H9 (cell line): Measurements from ENCODE around the gene LPAR2. TPM values are rescaled to one million over a fixed set of nuclear protein-coding genes. Genes with fewer than 3 reads are reported as not detected.
A peak's percentile ranks its signal among the peaks of the same experiment; 100 is the strongest.

ENCODE experiments used
- DNase-seq: peaks from one replicate; pipeline ENCODE4 v3.0.0-alpha.2; 2017
- H2AFZ ChIP-seq: one replicate; pipeline ENCODE4 v1.6.1; 2013; ENCODE audit warnings: mild to moderate bottlenecking, low read length, control low read depth, moderate library complexity
- H2AK5ac ChIP-seq: 2 replicates; pipeline ENCODE4 v1.6.1; 2013; ENCODE audit warnings: low read length, control low read depth, mixed read lengths; ENCODE audit not compliant: insufficient read length
- H2BK120ac ChIP-seq: one replicate; pipeline ENCODE4 v1.6.1; 2013; ENCODE audit warnings: low read depth, mild to moderate bottlenecking, low read length, control low read depth, inconsistent platforms; ENCODE audit not compliant: poor library complexity, severe bottlenecking
- H2BK12ac ChIP-seq: 2 replicates; pipeline ENCODE4 v1.6.1; 2013; ENCODE audit warnings: low read length, control low read depth, mixed read lengths, low read depth; ENCODE audit not compliant: insufficient read length
- H2BK15ac ChIP-seq: 2 replicates; pipeline ENCODE4 v1.6.1; 2013; ENCODE audit warnings: low read depth, low read length, control low read depth
- H2BK20ac ChIP-seq: one replicate; pipeline ENCODE4 v1.6.1; 2013; ENCODE audit warnings: low read depth, mild to moderate bottlenecking, low read length, control low read depth, inconsistent platforms; ENCODE audit not compliant: poor library complexity, severe bottlenecking
- H2BK5ac ChIP-seq: 2 replicates; pipeline ENCODE4 v1.6.1; 2013; ENCODE audit warnings: low read length, control low read depth, mixed read lengths; ENCODE audit not compliant: insufficient read length
- H3K14ac ChIP-seq: 2 replicates; pipeline ENCODE4 v1.6.1; 2013; ENCODE audit warnings: low read length, control low read depth; ENCODE audit not compliant: insufficient read depth
- H3K18ac ChIP-seq: 2 replicates; pipeline ENCODE4 v1.6.1; 2013; ENCODE audit warnings: low read depth, mild to moderate bottlenecking, mixed read lengths, low read length, control low read depth; ENCODE audit not compliant: insufficient read length
- H3K23ac ChIP-seq: 2 replicates; pipeline ENCODE4 v1.6.1; 2013; ENCODE audit warnings: low read length, control low read depth, mixed read lengths, low read depth; ENCODE audit not compliant: insufficient read length
- H3K23me2 ChIP-seq: 2 replicates; pipeline ENCODE4 v1.6.1; 2013; ENCODE audit warnings: low read depth, mild to moderate bottlenecking, mixed read lengths, low read length, control low read depth; ENCODE audit not compliant: insufficient read length, poor library complexity, severe bottlenecking
- H3K27ac ChIP-seq: 2 replicates; pipeline ENCODE4 v1.5.1; 2013; ENCODE audit warnings: low read length, control low read depth, mixed read lengths, low read depth; ENCODE audit not compliant: insufficient read length
- H3K27me3 ChIP-seq: 2 replicates; pipeline ENCODE4 v1.6.1; 2013; ENCODE audit warnings: low read length, control low read depth, inconsistent platforms; ENCODE audit not compliant: insufficient read depth
- H3K4ac ChIP-seq: 2 replicates; pipeline ENCODE4 v1.6.1; 2013; ENCODE audit warnings: low read depth, mild to moderate bottlenecking, control low read depth, inconsistent platforms, low read length, moderate library complexity
- H3K4me1 ChIP-seq: 2 replicates; pipeline ENCODE4 v1.6.1; 2013; ENCODE audit warnings: low read length, control low read depth, inconsistent platforms; ENCODE audit not compliant: insufficient read depth
- H3K4me2 ChIP-seq: 2 replicates; pipeline ENCODE4 v1.6.1; 2013; ENCODE audit warnings: low read length, control low read depth, mixed read lengths; ENCODE audit not compliant: insufficient read length, insufficient read depth
- H3K56ac ChIP-seq: 2 replicates; pipeline ENCODE4 v1.6.1; 2013; ENCODE audit warnings: low read depth, mild to moderate bottlenecking, mixed read lengths, low read length, control low read depth; ENCODE audit not compliant: insufficient read length
- H3K79me1 ChIP-seq: 2 replicates; pipeline ENCODE4 v1.6.1; 2013; ENCODE audit warnings: low read depth, mild to moderate bottlenecking, moderate library complexity, low read length, control low read depth, inconsistent platforms; ENCODE audit not compliant: insufficient read depth, poor library complexity, severe bottlenecking
- H3K79me2 ChIP-seq: 2 replicates; pipeline ENCODE4 v1.6.1; 2013; ENCODE audit warnings: low read length, control low read depth, inconsistent platforms; ENCODE audit not compliant: insufficient read depth
- H3K9ac ChIP-seq: 2 replicates; pipeline ENCODE4 v1.6.1; 2013; ENCODE audit warnings: low read length, control low read depth, mixed read lengths; ENCODE audit not compliant: insufficient read length; ENCODE audit errors: extremely low read depth
- H3K9me3 ChIP-seq: one replicate; pipeline ENCODE4 v1.6.1; 2013; ENCODE audit warnings: low read depth, low read length, inconsistent platforms; ENCODE audit not compliant: control insufficient read depth
- H3T11ph ChIP-seq: one replicate; pipeline ENCODE4 v1.6.1; 2013; ENCODE audit warnings: mild to moderate bottlenecking, low read length, control low read depth, inconsistent platforms
- H4K20me1 ChIP-seq: one replicate; pipeline ENCODE4 v1.6.1; 2013; ENCODE audit not compliant: control insufficient read depth, insufficient read length, insufficient read depth
- H4K5ac ChIP-seq: 2 replicates; pipeline ENCODE4 v1.6.1; 2013; ENCODE audit warnings: low read depth, mild to moderate bottlenecking, mixed read lengths, low read length, control low read depth; ENCODE audit not compliant: insufficient read length
- H4K8ac ChIP-seq: replicated peaks from 2 replicates; pipeline ENCODE4 v1.6.1; 2013; ENCODE audit warnings: low read length, control low read depth, mixed read lengths, low read depth; ENCODE audit not compliant: insufficient read length
- H4K91ac ChIP-seq: 2 replicates; pipeline ENCODE4 v1.6.1; 2013; ENCODE audit warnings: low read depth, mild to moderate bottlenecking, moderate library complexity, mixed read lengths, low read length, control low read depth; ENCODE audit not compliant: insufficient read length
- H3K27ac Mint-ChIP-seq, 3 experiments: 2 replicates in 2 of 3; 3 replicates in 1 of 3; pipeline ENCODE4 v1.8.0; 2020 to 2021; ENCODE audit warnings: mixed read lengths in 3 of 3, mild to moderate bottlenecking in 1 of 3, moderate library complexity in 1 of 3
- H3K27me3 Mint-ChIP-seq: 2 replicates; pipeline ENCODE4 v1.8.0; 2021; ENCODE audit warnings: low read depth, mild to moderate bottlenecking, moderate library complexity, mixed read lengths
- H3K36me3 Mint-ChIP-seq, 3 experiments: 2 replicates in 2 of 3; 3 replicates in 1 of 3; pipeline ENCODE4 v1.8.0; 2020 to 2021; ENCODE audit warnings: low read depth in 3 of 3, mixed read lengths in 3 of 3; ENCODE audit not compliant: insufficient read depth in 1 of 3
- H3K4me1 Mint-ChIP-seq, 2 experiments: 2 replicates each; pipeline ENCODE4 v1.8.0; 2020; ENCODE audit warnings: mixed read lengths in 2 of 2
- H3K4me3 Mint-ChIP-seq, 2 experiments: 2 replicates in 1 of 2; 3 replicates in 1 of 2; pipeline ENCODE4 v1.8.0; 2020 to 2021; ENCODE audit warnings: mild to moderate bottlenecking in 2 of 2, mixed read lengths in 2 of 2, moderate library complexity in 1 of 2
- H3K9me3 Mint-ChIP-seq, 2 experiments: 2 replicates in 1 of 2; 3 replicates in 1 of 2; pipeline ENCODE4 v1.8.0; 2020; ENCODE audit warnings: mild to moderate bottlenecking in 2 of 2, mixed read lengths in 2 of 2, moderate library complexity in 1 of 2
- WGBS: extraction: QIAGEN DNeasy Blood & Tissue Kit; methylation state at CpG from one replicate; pipeline ENCODE4 v1.1.7; 2013; ENCODE audit warnings: missing lambda C conversion rate, low lambda C conversion rate, mixed read lengths; ENCODE audit not compliant: insufficient read length; ENCODE audit errors: extremely low coverage; 5-methylcytosine and 5-hydroxymethylcytosine counted together
- total RNA-seq: library from RNA; stranded (reverse); gene quantifications from 2 replicates; pipeline ENCODE4 v1.2.1, GENCODE V29; 2021
- TF ChIP-seq, protein P1 (sequence below): fragments of 200-600 bp; sonication (generic); conservative IDR thresholded peaks from 3 replicates; pipeline ENCODE4 v1.8.0; 2021; ENCODE audit warnings: antibody characterized with exemption, mild to moderate bottlenecking

LPAR2 gene
- total RNA-seq, 1 experiment from 2014 or later, result 51.8 TPM

DNA sequence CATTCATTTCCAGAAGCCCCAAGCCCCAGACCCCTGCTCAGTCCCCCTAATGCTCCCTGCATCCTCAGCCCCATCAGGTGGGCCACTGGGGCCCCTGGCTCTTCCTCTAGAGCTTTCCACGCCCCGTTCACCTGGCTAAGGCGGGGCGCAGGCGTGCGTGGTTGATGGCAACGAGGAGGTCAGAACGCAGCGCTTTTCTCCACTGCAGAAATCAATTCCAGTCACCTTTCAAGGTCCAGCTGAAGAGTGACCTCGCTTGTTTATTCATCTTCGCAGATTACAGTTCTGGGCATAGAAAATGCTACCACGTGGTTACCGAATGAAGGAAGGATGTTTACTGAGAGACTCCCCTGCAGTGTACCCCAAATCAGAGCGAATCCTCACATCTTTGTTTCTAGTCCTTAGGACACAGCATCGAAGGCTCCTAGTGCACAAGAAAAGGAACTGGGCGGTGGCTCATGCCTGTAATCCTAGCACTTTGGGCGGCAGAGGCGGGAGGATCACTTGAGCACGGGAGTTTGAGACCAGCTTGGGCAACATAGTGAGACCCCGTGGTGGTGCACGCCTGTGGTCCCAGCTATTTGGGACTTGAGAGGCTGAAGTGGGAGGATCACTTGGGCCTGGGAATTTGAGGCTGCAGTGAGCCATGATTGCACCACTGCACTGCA, 8.7 kb downstream of the LPAR2 start:
- Histone ChIP-seq H3K4ac (no peak overlapping the region), H4K20me1 (no peaks in the 10 kb centered on the region), H4K5ac (no peak overlapping the region), H2BK15ac (no peak overlapping the region), H3K4me1 (no peaks in the 10 kb centered on the region), H3K23me2 (peaks cover 8% of the 10 kb centered on the region), H3K4me2 (peak overlapping the region; percentile 41), H3K9me3 (no peaks in the 10 kb centered on the region), H3K23ac (no peak overlapping the region), H3K9ac (no peak overlapping the region), H2BK20ac (no peak overlapping the region), H3K56ac (no peak overlapping the region), H4K91ac (no peak overlapping the region), H2AK5ac (no peak overlapping the region), H3K27me3 (no peaks in the 10 kb centered on the region; the same call in 1 of the 2 replicates), H3T11ph (no peak overlapping the region), H2BK5ac (no peak overlapping the region), H3K79me2 (no peaks in the 10 kb centered on the region), H3K14ac (no peak overlapping the region), H2BK120ac (no peak overlapping the region), H3K27ac (no peak overlapping the region), H3K79me1 (no peaks in the 10 kb centered on the region), H2BK12ac (no peak overlapping the region), H4K8ac (no peak overlapping the region), H2AFZ (no peak overlapping the region), H3K18ac (peak overlapping the region; percentile 41)
- Mint-ChIP-seq H3K36me3 (peaks cover 12 to 15% (median 15%) of the 10 kb centered on the region in 3 experiments; a peak in 6 of 7 replicates), H3K4me3 (peak overlapping the region; percentile 56 to 86), H3K27me3 (peaks cover 25% of the 10 kb centered on the region), H3K27ac (peak overlapping the region in 1 of 3 experiments; percentile 70; a peak in 1 of 7 replicates), H3K4me1 (peaks cover 12 to 14% of the 10 kb centered on the region in 2 experiments), H3K9me3 (no peaks in the 10 kb centered on the region)
- whole genome bisulfite sequencing, result no CpG with 5 or more reads among the region's 21 CpGs
- DNase-seq, result no peak
- TF ChIP-seq, protein P1, sequence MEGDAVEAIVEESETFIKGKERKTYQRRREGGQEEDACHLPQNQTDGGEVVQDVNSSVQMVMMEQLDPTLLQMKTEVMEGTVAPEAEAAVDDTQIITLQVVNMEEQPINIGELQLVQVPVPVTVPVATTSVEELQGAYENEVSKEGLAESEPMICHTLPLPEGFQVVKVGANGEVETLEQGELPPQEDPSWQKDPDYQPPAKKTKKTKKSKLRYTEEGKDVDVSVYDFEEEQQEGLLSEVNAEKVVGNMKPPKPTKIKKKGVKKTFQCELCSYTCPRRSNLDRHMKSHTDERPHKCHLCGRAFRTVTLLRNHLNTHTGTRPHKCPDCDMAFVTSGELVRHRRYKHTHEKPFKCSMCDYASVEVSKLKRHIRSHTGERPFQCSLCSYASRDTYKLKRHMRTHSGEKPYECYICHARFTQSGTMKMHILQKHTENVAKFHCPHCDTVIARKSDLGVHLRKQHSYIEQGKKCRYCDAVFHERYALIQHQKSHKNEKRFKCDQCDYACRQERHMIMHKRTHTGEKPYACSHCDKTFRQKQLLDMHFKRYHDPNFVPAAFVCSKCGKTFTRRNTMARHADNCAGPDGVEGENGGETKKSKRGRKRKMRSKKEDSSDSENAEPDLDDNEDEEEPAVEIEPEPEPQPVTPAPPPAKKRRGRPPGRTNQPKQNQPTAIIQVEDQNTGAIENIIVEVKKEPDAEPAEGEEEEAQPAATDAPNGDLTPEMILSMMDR, result no peak
